22Rv1 (cell line): Measurements from ENCODE around the gene VTN.

Source experiments
- CTCF ChIP-seq: fragments of 450-650 bp; IDR thresholded peaks from 2 replicates; pipeline ENCODE4 v1.5.1; 2017; ENCODE audit warnings: mild to moderate bottlenecking
- ZFX ChIP-seq: fragments of 450-650 bp; IDR thresholded peaks from 2 replicates; pipeline ENCODE4 v1.6.1; 2017; ENCODE audit warnings: antibody characterized with exemption, borderline replicate concordance

DNA sequence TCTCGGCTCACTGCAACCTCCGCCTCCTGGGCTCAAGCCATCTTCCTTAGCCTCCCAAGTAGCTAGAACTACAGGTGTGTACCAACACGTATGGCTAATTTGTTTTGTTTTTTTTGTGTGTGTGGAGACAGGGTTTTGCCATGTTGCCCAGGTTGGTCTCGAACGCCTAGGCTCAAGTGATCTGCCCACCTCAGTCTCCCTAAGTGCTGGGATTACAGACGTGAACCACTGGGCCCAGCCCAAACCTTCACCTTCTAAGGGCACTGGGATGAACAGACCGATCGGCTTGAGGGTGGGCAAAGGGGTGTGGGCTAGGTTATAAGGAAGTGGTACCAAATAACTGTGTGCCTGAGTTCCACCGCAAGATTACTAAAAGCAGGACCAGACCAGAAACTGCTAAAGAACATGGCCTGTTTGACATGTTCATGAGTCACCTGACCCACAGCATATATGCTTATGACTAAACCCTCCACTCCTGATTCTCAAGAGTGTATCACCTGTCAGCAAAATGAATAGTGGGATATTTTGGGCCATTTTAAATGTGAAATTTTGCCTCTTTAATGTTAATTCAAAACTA is 43.0 kb downstream of the VTN start:
- TF ChIP-seq CTCF (no peak), ZFX (no peak)
